Pons (tissue), 1 donor: ENCODE measurements around the gene BTAF1.
"Not testable (repeated sequence)": the region's sequence is repeated elsewhere in the genome, so short reads cannot be mapped to it uniquely, and the experiment has no call there.

ENCODE experiments used
- DNase-seq: peaks from one replicate; pipeline ENCODE4 v3.0.0-alpha.2; 2016; ENCODE audit warnings: low spot score

The BTAF1 gene

GRCh38 chr10:91978585-91978984, 55.0 kb downstream of the BTAF1 start:
- DNase-seq: no peak

GRCh38 chr10:91980319-91980718, 56.7 kb downstream of the BTAF1 start:
- DNase-seq: no peak

GRCh38 chr10:91983416-91983815, 59.8 kb downstream of the BTAF1 start:
- no peak for DNase-seq

- no peak for DNase-seq
Observed at GRCh38 chr10:91987397-91988037, 63.9 kb downstream of the BTAF1 start.

GRCh38 chr10:91992031-91992430, 68.5 kb downstream of the BTAF1 start:
- DNase-seq: no peak

GRCh38 chr10:91996266-91996665, 72.7 kb downstream of the BTAF1 start:
- no peak for DNase-seq

GRCh38 chr10:92001581-92001980, 78.0 kb downstream of the BTAF1 start:
- DNase-seq: no peak

GRCh38 chr10:92001995-92002394, 78.4 kb downstream of the BTAF1 start:
- no peak for DNase-seq

- no peak for DNase-seq
Observed at GRCh38 chr10:92003258-92003657, 79.7 kb downstream of the BTAF1 start.

GRCh38 chr10:92005978-92006377, 82.4 kb downstream of the BTAF1 start:
- DNase-seq: no peak

- no peak for DNase-seq
Observed at GRCh38 chr10:92009445-92009844, 85.9 kb downstream of the BTAF1 start.

- DNase-seq: no peak
Observed at GRCh38 chr10:92010047-92010735, 86.6 kb downstream of the BTAF1 start.

- no peak for DNase-seq
Observed at GRCh38 chr10:92011560-92012214, 88.1 kb downstream of the BTAF1 start.

- DNase-seq: no peak
Observed at GRCh38 chr10:92014620-92015019, 91.0 kb downstream of the BTAF1 start.

- no peak for DNase-seq
Observed at GRCh38 chr10:92024700-92025099, 101.1 kb downstream of the BTAF1 start.

- DNase-seq: not testable (repeated sequence)
Observed at GRCh38 chr10:92025340-92025739, 101.8 kb downstream of the BTAF1 start.

- no peak for DNase-seq
Observed at GRCh38 chr10:92027141-92027540, 103.6 kb downstream of the BTAF1 start.

GRCh38 chr10:92031580-92031979, 108.0 kb downstream of the BTAF1 start:
- DNase-seq: no peak

- not testable (repeated sequence) for DNase-seq
Observed at GRCh38 chr10:92033070-92033469, 109.5 kb downstream of the BTAF1 start.

GRCh38 chr10:92038949-92039348, 115.4 kb downstream of the BTAF1 start:
- DNase-seq: no peak

GRCh38 chr10:92042541-92042940, 119.0 kb downstream of the BTAF1 start:
- no peak for DNase-seq

GRCh38 chr10:92045641-92046106, 122.1 kb downstream of the BTAF1 start:
- DNase-seq: no peak

GRCh38 chr10:92047215-92047614, 123.6 kb downstream of the BTAF1 start:
- DNase-seq: no peak
